ENCODE data around the gene ASIC3.
"Not testable (repeated sequence)": the region's sequence is repeated elsewhere in the genome, so short reads cannot be mapped to it uniquely, and the experiment has no call there.

ASIC3 gene

DNA sequence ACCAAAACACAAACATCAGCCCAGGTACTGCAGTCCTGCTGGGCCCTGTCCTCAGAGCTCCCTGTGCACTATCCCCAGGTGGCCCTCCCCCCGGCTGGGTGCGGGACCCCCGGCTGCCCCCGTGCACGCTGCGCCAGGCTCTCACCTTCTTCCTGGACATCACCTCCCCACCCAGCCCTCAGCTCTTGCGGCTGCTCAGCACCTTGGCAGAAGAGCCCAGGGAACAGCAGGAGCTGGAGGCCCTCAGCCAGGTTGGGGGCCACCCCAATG lies 38.4 kb upstream of the ASIC3 start:
- no peak overlapping the region for H3K4me3 ChIP-seq (ENCODE audit: low read depth, low read length)
- TF ChIP-seq, protein P1, sequence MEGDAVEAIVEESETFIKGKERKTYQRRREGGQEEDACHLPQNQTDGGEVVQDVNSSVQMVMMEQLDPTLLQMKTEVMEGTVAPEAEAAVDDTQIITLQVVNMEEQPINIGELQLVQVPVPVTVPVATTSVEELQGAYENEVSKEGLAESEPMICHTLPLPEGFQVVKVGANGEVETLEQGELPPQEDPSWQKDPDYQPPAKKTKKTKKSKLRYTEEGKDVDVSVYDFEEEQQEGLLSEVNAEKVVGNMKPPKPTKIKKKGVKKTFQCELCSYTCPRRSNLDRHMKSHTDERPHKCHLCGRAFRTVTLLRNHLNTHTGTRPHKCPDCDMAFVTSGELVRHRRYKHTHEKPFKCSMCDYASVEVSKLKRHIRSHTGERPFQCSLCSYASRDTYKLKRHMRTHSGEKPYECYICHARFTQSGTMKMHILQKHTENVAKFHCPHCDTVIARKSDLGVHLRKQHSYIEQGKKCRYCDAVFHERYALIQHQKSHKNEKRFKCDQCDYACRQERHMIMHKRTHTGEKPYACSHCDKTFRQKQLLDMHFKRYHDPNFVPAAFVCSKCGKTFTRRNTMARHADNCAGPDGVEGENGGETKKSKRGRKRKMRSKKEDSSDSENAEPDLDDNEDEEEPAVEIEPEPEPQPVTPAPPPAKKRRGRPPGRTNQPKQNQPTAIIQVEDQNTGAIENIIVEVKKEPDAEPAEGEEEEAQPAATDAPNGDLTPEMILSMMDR (IDR thresholded peaks at IDR 0.05; ENCODE audit: control insufficient read depth, extremely low read depth, insufficient read depth), result no peak
- no peak for DNase-seq (ENCODE audit: low read depth)

DNA sequence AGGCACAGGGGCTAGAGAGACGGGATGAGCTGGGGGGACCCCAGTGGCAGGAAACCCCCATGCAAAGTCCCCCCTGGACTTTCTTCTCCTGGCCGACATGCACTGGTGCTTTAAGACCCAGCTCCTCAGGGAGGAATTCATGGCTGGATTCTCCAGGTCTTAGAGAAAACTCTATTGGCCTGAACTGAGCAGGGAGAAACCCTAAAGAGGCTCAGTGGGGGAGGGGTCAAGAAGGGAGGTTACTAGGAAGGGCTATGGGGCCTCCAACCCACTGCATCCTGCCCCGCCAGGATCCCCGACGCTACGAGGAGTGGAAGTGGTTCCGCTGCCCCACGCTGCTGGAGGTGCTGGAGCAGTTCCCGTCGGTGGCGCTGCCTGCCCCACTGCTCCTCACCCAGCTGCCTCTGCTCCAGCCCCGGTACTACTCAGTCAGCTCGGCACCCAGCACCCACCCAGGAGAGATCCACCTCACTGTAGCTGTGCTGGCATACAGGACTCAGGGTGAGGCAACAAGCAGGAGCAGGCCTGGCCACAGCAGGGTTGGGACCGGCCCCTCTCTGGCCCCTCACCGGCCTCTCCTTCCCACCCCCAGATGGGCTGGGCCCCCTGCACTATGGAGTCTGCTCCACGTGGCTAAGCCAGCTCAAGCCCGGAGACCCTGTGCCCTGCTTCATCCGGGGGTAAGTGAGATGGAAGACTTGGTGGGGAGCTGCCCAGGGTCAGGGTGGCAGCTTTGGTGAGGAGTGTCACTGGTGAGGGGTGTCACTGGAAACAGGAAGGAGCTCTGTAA lies 37.8 kb upstream of the ASIC3 start:
- H3K4me3 ChIP-seq (ENCODE audit: low read depth, low read length), result no peak overlapping the region
- DNase-seq (ENCODE audit: low read depth), result no peak
- TF ChIP-seq, protein P1 (IDR thresholded peaks at IDR 0.05; ENCODE audit: control insufficient read depth, extremely low read depth, insufficient read depth), result no peak

DNA sequence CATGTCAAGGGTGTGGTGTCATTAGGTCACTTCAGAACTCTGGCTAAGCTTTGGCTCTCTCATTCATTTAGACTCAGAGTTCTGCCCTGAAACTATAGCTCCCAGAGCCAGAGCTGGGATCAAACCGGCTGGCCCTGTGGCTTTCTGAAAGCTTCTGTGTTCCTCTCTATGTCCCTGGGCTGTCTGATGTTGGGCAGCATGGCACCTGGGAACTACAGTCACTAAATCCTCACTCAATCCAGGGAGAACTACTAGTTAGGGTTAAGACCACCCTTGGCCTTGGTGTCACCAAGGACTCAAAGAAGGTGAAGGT lies 37.3 kb upstream of the ASIC3 start:
- DNase-seq (ENCODE audit: low read depth), result no peak
- no peak overlapping the region for H3K4me3 ChIP-seq (ENCODE audit: low read depth, low read length)
- TF ChIP-seq, protein P1 (IDR thresholded peaks at IDR 0.05; ENCODE audit: control insufficient read depth, extremely low read depth, insufficient read depth), result no peak

DNA sequence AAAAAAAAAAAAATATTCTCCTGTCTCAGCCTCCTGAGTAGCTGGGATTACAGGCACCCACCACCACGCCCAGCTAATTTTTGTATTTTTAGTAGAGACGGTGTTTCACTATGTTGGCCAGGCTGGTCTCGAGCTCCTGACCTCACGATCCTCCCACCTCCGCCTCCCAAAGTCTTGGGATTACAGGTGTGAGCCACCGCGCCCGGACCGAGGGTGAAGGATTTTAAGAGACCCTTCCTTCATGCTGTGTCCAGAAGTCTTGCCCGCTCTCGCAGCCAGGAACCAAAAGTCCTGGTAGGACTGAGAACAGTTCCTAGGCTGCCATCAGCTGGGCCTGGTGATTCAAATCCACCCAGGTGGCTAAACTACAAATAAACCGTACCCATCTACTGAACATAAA lies 36.7 kb upstream of the ASIC3 start:
- not testable (repeated sequence) for H3K4me3 ChIP-seq (ENCODE audit: low read depth, low read length); DNase-seq (ENCODE audit: low read depth)

DNA sequence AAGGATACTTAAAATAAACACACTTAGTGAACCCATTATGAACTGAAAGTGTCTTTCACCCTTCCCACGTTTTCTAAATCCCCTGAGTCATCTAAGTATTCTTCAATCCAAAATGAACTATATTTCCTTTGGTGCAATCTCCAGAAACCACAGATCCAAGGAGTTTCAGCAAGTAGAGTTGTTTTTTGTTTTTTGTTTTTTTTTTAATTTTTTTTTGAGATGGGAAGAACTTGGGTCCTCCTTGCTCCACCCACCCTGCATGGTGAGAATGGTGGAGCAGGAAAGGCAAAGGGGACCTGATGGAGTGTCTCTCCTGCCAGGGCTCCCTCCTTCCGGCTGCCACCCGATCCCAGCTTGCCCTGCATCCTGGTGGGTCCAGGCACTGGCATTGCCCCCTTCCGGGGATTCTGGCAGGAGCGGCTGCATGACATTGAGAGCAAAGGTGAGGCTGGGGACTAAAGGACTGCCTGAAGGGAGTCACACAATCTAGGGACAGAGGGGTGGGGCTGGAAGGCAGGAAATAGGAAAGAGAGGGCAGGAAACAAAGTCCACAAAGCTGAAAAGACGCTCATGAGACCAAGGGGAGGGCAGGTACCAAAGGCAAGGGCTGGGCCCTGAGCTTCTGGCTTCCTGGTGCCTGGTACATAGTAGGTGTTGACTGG lies 36.2 kb upstream of the ASIC3 start:
- DNase-seq (ENCODE audit: low read depth), result no peak
- TF ChIP-seq, protein P1 (IDR thresholded peaks at IDR 0.05; ENCODE audit: control insufficient read depth, extremely low read depth, insufficient read depth), result no peak
- no peak overlapping the region for H3K4me3 ChIP-seq (ENCODE audit: low read depth, low read length)

DNA sequence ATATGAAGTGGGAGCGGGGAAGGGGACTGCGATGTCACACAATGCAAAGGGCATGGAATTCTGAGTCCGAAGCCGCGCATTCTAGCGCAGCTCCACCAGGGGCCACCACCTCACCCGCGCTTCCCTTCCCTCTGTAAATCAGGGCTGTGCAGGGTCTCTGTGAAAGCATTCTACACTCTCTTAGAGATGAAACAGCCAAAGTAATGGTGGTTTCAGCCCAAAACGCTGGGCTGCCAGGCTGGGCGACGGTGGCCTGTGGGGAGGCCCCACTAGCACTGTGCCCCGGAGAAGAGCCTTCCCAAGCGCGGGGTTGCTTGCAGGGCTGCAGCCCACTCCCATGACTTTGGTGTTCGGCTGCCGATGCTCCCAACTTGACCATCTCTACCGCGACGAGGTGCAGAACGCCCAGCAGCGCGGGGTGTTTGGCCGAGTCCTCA lies 35.4 kb upstream of the ASIC3 start:
- TF ChIP-seq, protein P1 (IDR thresholded peaks at IDR 0.05; ENCODE audit: control insufficient read depth, extremely low read depth, insufficient read depth), result peak; percentile 25; the same call in 1 of the 2 replicates
- H3K4me3 ChIP-seq (ENCODE audit: low read depth, low read length), result no peak overlapping the region
- no peak for DNase-seq (ENCODE audit: low read depth)

DNA sequence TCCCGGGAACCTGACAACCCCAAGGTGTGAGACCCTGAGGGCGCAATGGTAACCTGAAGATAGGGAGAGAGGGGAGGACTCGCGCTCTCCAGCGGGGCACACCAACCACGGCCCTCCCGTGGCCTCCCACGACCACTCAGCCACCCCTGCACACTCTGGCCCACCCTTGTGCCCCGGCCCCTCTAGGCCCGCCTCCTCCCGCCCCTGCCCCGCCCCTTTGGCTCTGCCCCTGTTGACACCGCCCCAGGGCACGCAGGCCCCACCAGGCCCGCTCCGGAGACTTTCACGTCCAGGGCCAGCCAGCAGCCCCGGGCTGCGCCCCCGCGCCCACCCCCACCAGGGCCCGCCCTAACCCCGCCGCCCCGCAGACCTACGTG lies 35.0 kb upstream of the ASIC3 start:
- TF ChIP-seq, protein P1 (IDR thresholded peaks at IDR 0.05; ENCODE audit: control insufficient read depth, extremely low read depth, insufficient read depth), result no peak
- DNase-seq (ENCODE audit: low read depth), result no peak
- no peak overlapping the region for H3K4me3 ChIP-seq (ENCODE audit: low read depth, low read length)
